Activated CD8-positive, alpha-beta T cell treated with anti-CD3 and anti-CD28 coated beads for 36 hours (primary cell): Measurements from ENCODE around the gene B4GALNT1. TPM values are rescaled to one million over a fixed set of nuclear protein-coding genes. Genes with fewer than 3 reads are reported as not detected.
"Not testable (repeated sequence)": the region's sequence is repeated elsewhere in the genome, so short reads cannot be mapped to it uniquely, and the experiment has no call there.

Source experiments
- ATAC-seq: fragments of 200-7000 bp; cut with Tn5 transposase; one replicate; pipeline ENCODE4 v1.10.0; 2021; ENCODE audit warnings: mild to moderate bottlenecking, moderate library complexity
- CTCF ChIA-PET: fragments of 350-600 bp; sonication (Branson Sonifier 250); formaldehyde crosslinking; loops from one replicate; lab custom pipeline; 2021; ENCODE audit warnings: antibody characterized with exemption; lab: Charles Lee
- POLR2A ChIA-PET: fragments of 350-600 bp; sonication (Branson Sonifier 250); formaldehyde crosslinking; loops from one replicate; lab custom pipeline; 2021; ENCODE audit warnings: antibody characterized with exemption; lab: Charles Lee
- DNase-seq: peaks from one replicate; pipeline ENCODE4 v3.0.0-alpha.2; 2020
- H3K27ac Mint-ChIP-seq: one replicate; pipeline ENCODE4 v1.8.0; 2021; ENCODE audit warnings: mild to moderate bottlenecking, mixed read lengths
- H3K27me3 Mint-ChIP-seq: one replicate; pipeline ENCODE4 v1.8.0; 2021; ENCODE audit warnings: mixed read lengths
- H3K36me3 Mint-ChIP-seq: one replicate; pipeline ENCODE4 v1.8.0; 2021; ENCODE audit warnings: low read depth, mixed read lengths
- H3K4me1 Mint-ChIP-seq: one replicate; pipeline ENCODE4 v1.8.0; 2021; ENCODE audit warnings: low read depth, mixed read lengths
- H3K4me3 Mint-ChIP-seq: one replicate; pipeline ENCODE4 v1.8.0; 2021; ENCODE audit warnings: mild to moderate bottlenecking, moderate library complexity, mixed read lengths
- H3K9me3 Mint-ChIP-seq: one replicate; pipeline ENCODE4 v1.8.0; 2021; ENCODE audit warnings: mixed read lengths
- intact Hi-C: fragments of 100-400 bp; cut with micrococcal nuclease; formaldehyde crosslinking; loops from one replicate; pipeline ENCODE4 v1.10.0; 2022
- total RNA-seq, 2 experiments: library from RNA; stranded (reverse); gene quantifications; one replicate each; pipeline ENCODE4 v1.2.3, GENCODE V29; 2021
- TF ChIP-seq, protein P1 (sequence below): fragments of 200-600 bp; IDR thresholded peaks from one replicate; pipeline ENCODE4 v1.8.0; 2022; ENCODE audit warnings: antibody characterized with exemption, mild to moderate bottlenecking

The B4GALNT1 gene
- total RNA-seq, 2 experiments from 2014 or later: 0.61 to 1.4 TPM

DNA sequence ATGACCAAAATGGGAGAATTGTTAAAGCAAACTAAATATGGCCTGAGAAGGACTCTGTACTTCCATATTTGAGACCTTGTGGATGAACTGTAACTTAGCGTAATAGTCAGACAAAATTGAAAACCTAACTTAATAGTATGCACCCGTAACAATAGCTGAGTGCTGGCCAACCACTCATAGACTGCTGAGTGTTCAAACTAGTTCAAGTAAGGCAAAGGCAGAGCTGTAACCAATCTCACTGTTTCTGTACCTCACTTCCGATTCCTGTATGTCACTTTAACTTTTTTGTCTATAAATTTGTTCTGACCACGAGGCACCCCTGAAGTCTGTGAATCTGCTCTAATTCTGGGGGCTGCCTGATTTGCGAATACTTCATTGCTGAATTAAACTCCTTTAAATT is 33.9 kb upstream of the B4GALNT1 start:
- Mint-ChIP-seq H3K4me1 (no peaks in the 10 kb centered on the region), H3K4me3 (no peak overlapping the region), H3K27ac (no peak overlapping the region), H3K9me3 (no peaks in the 10 kb centered on the region), H3K27me3 (no peaks in the 10 kb centered on the region), H3K36me3 (no peaks in the 10 kb centered on the region)
- DNase-seq (no peak), ATAC-seq (no peak)
- intact Hi-C loops: no loop called here
- CTCF ChIA-PET: no interaction called here
- TF ChIP-seq, protein P1, sequence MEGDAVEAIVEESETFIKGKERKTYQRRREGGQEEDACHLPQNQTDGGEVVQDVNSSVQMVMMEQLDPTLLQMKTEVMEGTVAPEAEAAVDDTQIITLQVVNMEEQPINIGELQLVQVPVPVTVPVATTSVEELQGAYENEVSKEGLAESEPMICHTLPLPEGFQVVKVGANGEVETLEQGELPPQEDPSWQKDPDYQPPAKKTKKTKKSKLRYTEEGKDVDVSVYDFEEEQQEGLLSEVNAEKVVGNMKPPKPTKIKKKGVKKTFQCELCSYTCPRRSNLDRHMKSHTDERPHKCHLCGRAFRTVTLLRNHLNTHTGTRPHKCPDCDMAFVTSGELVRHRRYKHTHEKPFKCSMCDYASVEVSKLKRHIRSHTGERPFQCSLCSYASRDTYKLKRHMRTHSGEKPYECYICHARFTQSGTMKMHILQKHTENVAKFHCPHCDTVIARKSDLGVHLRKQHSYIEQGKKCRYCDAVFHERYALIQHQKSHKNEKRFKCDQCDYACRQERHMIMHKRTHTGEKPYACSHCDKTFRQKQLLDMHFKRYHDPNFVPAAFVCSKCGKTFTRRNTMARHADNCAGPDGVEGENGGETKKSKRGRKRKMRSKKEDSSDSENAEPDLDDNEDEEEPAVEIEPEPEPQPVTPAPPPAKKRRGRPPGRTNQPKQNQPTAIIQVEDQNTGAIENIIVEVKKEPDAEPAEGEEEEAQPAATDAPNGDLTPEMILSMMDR: no peak
- POLR2A ChIA-PET: no interaction called here

DNA sequence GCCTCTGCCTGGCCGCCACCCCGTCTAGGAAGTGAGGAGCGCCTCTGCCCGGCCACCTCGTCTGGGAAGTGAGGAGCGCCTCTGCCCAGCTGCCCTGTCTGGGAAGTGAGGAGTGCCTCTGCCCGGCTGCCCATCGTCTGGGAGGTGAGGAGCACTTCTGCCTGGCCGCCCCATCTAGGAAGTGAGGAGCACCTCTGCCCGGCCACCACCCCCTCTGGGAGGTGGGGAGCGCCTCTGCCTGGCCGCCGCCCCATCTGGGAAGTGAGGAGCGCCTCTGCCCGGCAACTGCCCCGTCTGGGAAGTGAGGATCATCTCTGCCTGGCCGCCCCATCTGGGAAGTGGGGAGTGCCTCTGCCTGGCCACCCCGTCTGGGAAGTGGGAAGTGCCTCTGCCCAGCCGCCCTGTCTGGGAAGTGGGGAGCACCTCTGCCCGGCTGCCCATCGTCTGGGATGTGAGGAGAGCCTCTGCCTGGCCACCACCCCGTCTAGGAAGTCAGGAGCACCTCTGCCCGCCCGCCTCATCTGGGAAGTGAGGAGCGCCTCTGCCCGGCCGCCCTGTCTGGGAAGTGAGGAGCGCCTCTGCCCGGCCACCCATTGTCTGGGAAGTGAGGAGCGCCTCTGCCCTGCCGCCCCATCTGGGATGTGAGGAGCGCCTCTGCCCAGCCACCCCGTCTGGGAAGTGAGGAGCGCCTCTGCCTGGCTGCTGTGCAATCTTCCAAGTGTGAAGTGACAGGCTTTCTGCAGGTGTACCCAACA is 32.2 kb upstream of the B4GALNT1 start:
- DNase-seq, H3K4me1 Mint-ChIP-seq, H3K27ac Mint-ChIP-seq, intact Hi-C loops, H3K9me3 Mint-ChIP-seq, CTCF ChIA-PET, ATAC-seq, POLR2A ChIA-PET, H3K36me3 Mint-ChIP-seq, H3K4me3 Mint-ChIP-seq, H3K27me3 Mint-ChIP-seq: not testable (repeated sequence)

DNA sequence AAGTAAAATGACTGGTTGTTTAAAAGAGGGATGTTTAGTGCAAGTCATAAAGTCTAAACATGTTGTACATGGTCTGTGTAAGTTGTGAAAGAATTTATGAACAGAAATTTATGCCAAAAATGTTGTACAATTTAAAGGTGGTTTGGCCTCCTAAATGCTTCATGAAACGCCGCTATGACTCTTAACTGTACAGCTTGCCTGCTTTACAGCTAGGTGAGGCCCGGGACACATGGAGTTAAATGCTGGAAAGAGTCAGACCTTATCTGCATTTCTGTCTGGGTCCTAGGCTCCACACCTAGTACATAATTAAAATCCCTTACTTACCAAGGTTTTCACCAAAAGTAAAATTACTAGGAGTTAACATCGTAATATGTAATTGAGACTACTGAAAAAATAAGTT is 28.4 kb upstream of the B4GALNT1 start:
- ATAC-seq (no peak), DNase-seq (no peak)
- CTCF ChIA-PET: interaction anchor here (1.0 to 3.1 kb wide), 6 partner anchors 12 to 78 kb away, joined by 3 to 7 read pairs (median 4); partner anchors contain the start of genes B4GALNT1 and OS9
- peaks cover 3% of the 10 kb centered on the region for H3K9me3 Mint-ChIP-seq
- H3K4me3 Mint-ChIP-seq: no peak overlapping the region
- intact Hi-C loops: no loop called here
- H3K4me1 Mint-ChIP-seq: no peaks in the 10 kb centered on the region
- peaks cover 7% of the 10 kb centered on the region for H3K27me3 Mint-ChIP-seq
- no peak overlapping the region for H3K27ac Mint-ChIP-seq
- POLR2A ChIA-PET: no interaction called here
- no peaks in the 10 kb centered on the region for H3K36me3 Mint-ChIP-seq
- TF ChIP-seq, protein P1: no peak

DNA sequence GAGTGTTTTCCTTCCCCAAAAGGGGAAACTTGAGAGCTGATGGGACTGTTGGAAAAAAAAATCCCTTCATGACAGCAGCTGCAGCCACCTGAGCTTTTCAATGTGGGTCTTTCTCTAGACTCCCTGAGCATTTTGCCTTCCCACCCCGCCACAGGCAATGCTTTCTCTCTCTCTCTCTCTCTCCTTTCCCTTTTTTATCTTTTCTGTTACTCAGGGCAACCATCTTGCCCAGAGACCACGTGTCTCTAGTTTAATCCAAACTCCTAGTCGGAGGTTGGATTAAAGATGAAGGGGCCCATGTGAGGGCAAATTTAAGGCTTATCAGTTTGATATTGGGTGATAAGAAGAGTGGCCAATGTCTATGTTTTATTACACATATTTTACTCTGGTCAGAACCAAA is 25.9 kb upstream of the B4GALNT1 start:
- DNase-seq (no peak), ATAC-seq (no peak)
- no peak overlapping the region for H3K4me3 Mint-ChIP-seq
- peaks cover 7% of the 10 kb centered on the region for H3K27me3 Mint-ChIP-seq
- no peaks in the 10 kb centered on the region for H3K36me3 Mint-ChIP-seq
- H3K4me1 Mint-ChIP-seq: no peaks in the 10 kb centered on the region
- ChIA-PET POLR2A (interaction anchor here (0.6 to 0.7 kb wide), 2 partner anchors 42 to 46 kb away, joined by 3 read pairs; no protein-coding TSS in a partner anchor), CTCF (no interaction called here)
- no peak overlapping the region for H3K27ac Mint-ChIP-seq
- intact Hi-C loops: no loop called here
- TF ChIP-seq, protein P1: no peak
- peaks cover 4% of the 10 kb centered on the region for H3K9me3 Mint-ChIP-seq

DNA sequence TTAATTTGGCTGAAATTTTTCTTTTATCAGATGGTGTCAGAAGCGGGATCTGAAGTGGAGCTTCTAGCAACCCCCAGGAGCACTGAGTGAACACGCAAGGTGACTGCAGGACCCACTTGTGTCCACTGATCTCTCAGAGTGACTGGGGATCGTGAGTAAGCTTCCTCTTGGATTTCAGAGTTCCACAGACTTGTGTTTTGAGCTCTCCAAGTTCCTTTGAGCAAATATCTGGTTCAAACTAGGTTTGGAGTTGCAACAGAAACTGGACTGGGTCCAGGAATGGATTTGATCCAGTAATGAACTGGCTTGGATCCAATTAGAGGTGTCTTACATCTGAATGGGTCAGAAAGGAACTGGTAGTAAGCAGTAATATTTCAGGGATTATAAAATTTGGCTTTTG is 24.7 kb upstream of the B4GALNT1 start:
- no peak for DNase-seq
- ATAC-seq: no peak
- CTCF ChIA-PET: interaction anchor here (1.3 to 1.8 kb wide), 3 partner anchors 35 to 74 kb away, joined by 3 to 4 read pairs (median 4); no protein-coding TSS in a partner anchor
- peaks cover 6% of the 10 kb centered on the region for H3K9me3 Mint-ChIP-seq
- H3K4me3 Mint-ChIP-seq: no peak overlapping the region
- no peak overlapping the region for H3K27ac Mint-ChIP-seq
- peaks cover 7% of the 10 kb centered on the region for H3K27me3 Mint-ChIP-seq
- TF ChIP-seq, protein P1: no peak
- intact Hi-C loops: no loop called here
- POLR2A ChIA-PET: no interaction called here
- no peaks in the 10 kb centered on the region for H3K36me3 Mint-ChIP-seq
- no peaks in the 10 kb centered on the region for H3K4me1 Mint-ChIP-seq

DNA sequence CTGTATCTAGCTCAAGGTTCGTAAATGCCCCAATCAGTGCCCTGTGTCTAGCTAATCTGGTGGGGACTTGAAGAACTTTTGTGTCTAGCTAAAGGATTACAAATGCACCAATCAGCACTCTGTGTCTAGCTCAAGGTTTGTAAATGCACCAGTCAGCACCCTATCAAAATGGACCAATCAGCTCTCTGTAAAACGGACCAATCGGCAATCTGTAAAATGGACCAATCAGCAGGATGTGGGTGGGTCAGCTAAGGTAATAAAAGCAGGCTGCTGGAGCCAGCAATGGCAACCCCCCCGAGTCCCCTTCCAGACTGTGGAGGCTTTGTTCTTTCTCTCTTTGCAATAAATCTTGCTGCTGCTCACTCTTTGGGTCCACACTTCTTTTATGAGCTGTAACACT is 23.4 kb upstream of the B4GALNT1 start:
- H3K4me3 Mint-ChIP-seq, DNase-seq, ATAC-seq, H3K27me3 Mint-ChIP-seq, H3K9me3 Mint-ChIP-seq, H3K27ac Mint-ChIP-seq, POLR2A ChIA-PET, H3K4me1 Mint-ChIP-seq, H3K36me3 Mint-ChIP-seq, intact Hi-C loops: not testable (repeated sequence)
- CTCF ChIA-PET: interaction anchor here (0.9 to 1.8 kb wide), 3 partner anchors 23 to 73 kb away, joined by 3 to 4 read pairs (median 3); no protein-coding TSS in a partner anchor
